GM18870 (cell line): ENCODE data around the gene RTL3.

Experiments
- ATAC-seq: cut with Tn5 transposase; IDR thresholded peaks from one replicate; pipeline ENCODE4 v1.9.1; 2021; ENCODE audit warnings: moderate library complexity; ENCODE audit not compliant: unreplicated experiment

Gene RTL3

GRCh38 chrX:78619834-78620233 is 39.3 kb downstream of the RTL3 start:
- no peak for ATAC-seq

GRCh38 chrX:78618987-78619386 is 40.1 kb downstream of the RTL3 start:
- ATAC-seq, result no peak

GRCh38 chrX:78614264-78614663 is 44.9 kb downstream of the RTL3 start:
- no peak for ATAC-seq
